GM19395 (cell line): ENCODE data around the gene C11orf58.

Experiments
- ATAC-seq: cut with Tn5 transposase; IDR thresholded peaks from one replicate; pipeline ENCODE4 v1.9.1; 2021; ENCODE audit warnings: mild to moderate bottlenecking, moderate library complexity; ENCODE audit not compliant: unreplicated experiment

C11orf58 gene

GRCh38 chr11:16784666-16785065, 46.2 kb downstream of the C11orf58 start:
- no peak for ATAC-seq

- peak; percentile 89 for ATAC-seq
Observed at GRCh38 chr11:16785520-16786128, 47.2 kb downstream of the C11orf58 start.

GRCh38 chr11:16786131-16786530, 47.7 kb downstream of the C11orf58 start:
- no peak for ATAC-seq

GRCh38 chr11:16787035-16787742, 48.7 kb downstream of the C11orf58 start:
- ATAC-seq = no peak

GRCh38 chr11:16788141-16789062, 50.0 kb downstream of the C11orf58 start:
- ATAC-seq = peak; percentile 74

- ATAC-seq = no peak
Observed at GRCh38 chr11:16789063-16789420, 50.6 kb downstream of the C11orf58 start.

GRCh38 chr11:16789560-16790485, 51.4 kb downstream of the C11orf58 start:
- ATAC-seq = no peak

GRCh38 chr11:16790486-16791190, 52.2 kb downstream of the C11orf58 start:
- no peak for ATAC-seq

GRCh38 chr11:16791191-16791961, 52.9 kb downstream of the C11orf58 start:
- ATAC-seq = no peak

GRCh38 chr11:16792426-16792825, 54.0 kb downstream of the C11orf58 start:
- ATAC-seq = no peak

GRCh38 chr11:16793009-16793408, 54.6 kb downstream of the C11orf58 start:
- ATAC-seq = no peak

- ATAC-seq = no peak
Observed at GRCh38 chr11:16793511-16793910, 55.1 kb downstream of the C11orf58 start.

- no peak for ATAC-seq
Observed at GRCh38 chr11:16794047-16794818, 55.8 kb downstream of the C11orf58 start.

- no peak for ATAC-seq
Observed at GRCh38 chr11:16795146-16795545, 56.7 kb downstream of the C11orf58 start.

GRCh38 chr11:16796311-16796710, 57.9 kb downstream of the C11orf58 start:
- no peak for ATAC-seq

GRCh38 chr11:16797776-16798175, 59.3 kb downstream of the C11orf58 start:
- ATAC-seq = no peak

- no peak for ATAC-seq
Observed at GRCh38 chr11:16799221-16799620, 60.8 kb downstream of the C11orf58 start.

GRCh38 chr11:16799890-16800289, 61.4 kb downstream of the C11orf58 start:
- ATAC-seq = no peak
